ENCODE measurements around the gene BBIP1.

The BBIP1 gene

GRCh38 chr10:110861930-110862649, 56.9 kb downstream of the BBIP1 start:
- DNase-seq (ENCODE audit: low read depth) = no peak

- no peak for DNase-seq (ENCODE audit: low read depth)
Observed at GRCh38 chr10:110861476-110861875, 57.5 kb downstream of the BBIP1 start.

DNA sequence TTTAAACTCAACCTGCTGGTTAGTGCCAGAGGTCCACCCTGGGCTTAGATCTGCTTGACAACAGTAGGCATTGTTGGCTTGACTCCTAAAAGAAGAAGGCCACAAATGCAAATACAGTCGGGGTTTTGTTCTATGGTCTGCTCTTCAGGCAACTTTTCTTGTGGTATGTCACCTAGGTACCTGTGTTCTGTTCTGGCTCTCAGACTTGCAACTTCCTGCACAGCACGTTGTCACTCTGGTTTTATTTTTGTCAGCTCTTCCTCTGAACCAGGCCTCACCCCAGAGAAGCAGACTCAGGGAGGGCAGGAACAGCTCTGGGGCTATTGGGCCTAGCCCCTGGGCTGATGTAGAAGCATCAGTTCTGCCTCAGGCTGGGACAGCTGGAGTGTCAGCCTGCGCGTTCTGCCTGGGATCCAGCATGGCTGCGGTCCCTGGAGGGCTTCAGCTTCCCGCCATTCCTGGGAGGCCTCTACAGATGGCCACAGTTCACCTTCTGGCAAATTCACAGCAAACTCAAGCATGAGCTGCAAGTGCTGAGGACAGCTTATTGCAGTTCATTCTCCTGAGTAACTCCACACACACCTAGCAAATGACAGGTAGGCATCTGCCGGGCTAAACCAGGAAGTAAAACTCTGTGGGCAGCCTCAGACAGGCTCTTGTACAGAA, 58.3 kb downstream of the BBIP1 start:
- DNase-seq (ENCODE audit: low read depth) = no peak

GRCh38 chr10:110859973-110860376, 59.0 kb downstream of the BBIP1 start:
- DNase-seq (ENCODE audit: low read depth) = peak; percentile 90

DNA sequence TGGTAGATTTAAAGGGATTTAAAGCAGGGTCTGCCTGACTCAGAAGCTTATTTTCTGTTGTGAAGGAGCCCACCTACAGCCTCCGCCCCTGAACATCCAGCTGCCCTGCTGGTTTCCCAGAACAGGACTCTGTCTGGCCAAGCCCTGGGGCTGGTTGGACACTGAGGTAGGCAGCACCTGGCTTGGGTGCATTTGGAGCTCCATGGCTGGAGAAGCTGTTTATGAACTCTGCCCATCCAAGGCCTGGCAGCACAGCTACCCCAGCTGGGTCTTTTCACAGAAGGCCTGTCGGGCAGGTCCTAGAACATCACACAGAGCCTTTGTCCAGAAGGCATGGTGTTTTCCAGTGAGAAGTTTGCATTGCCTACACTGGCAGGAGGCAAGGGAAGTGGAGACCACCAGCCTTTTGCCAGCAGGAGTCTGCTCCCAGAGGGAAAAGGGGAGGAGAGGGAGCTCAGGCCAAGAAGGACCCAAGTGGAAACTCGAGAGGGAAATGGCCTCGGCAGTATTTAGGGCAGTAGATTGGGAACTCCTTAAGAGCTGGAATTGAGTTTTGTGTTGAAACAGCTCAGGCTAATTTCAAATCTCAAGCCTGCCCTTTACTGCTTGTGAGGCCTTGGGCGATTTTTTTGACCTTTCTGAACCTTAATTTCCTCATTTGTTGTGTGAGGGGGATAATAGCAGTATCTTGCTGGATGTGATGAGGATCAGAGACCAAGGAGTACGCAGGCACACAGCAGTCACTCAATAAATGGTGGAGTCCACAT, 59.6 kb downstream of the BBIP1 start:
- DNase-seq (ENCODE audit: low read depth) = no peak

DNA sequence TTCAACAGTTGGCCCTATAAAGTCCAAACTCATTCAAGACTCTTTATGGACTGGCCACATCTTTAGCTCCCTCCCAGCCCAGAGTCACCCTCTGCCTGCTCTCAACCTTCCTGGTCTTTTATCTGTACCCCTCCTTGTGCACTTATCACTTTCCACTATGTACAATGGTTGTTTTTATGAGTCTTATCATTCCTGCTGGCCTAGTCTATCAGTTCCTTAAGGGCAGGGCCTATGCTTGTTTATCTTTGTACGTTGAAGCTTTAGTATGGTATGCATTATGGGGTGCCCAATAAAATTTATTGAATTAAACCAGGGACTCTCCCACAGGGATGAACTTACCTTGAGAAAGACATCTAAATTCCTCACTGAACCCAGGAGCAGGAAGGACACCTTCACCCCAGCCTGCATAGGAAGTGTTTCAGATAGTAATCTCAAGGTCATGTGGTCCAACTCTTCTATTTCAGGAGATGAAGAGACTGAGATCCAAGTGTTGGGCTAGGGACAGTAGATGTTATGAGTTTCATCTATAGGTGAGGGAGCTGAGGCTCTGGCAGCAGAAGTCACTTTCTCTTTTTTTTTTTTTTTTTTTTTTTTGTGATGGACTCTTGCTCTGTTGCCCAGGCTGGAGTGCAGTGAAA, 60.6 kb downstream of the BBIP1 start:
- DNase-seq (ENCODE audit: low read depth) = no peak

- DNase-seq (ENCODE audit: low read depth) = no peak
Observed at GRCh38 chr10:110857265-110858171, 61.5 kb downstream of the BBIP1 start.

- DNase-seq (ENCODE audit: low read depth) = no peak
Observed at GRCh38 chr10:110853921-110854605, 64.9 kb downstream of the BBIP1 start.

- no peak for DNase-seq (ENCODE audit: low read depth)
Observed at GRCh38 chr10:110852947-110853346, 66.0 kb downstream of the BBIP1 start.

GRCh38 chr10:110852255-110852896, 66.6 kb downstream of the BBIP1 start:
- no peak for DNase-seq (ENCODE audit: low read depth)

GRCh38 chr10:110851020-110851612, 67.9 kb downstream of the BBIP1 start:
- no peak for DNase-seq (ENCODE audit: low read depth)

- no peak for DNase-seq (ENCODE audit: low read depth)
Observed at GRCh38 chr10:110850099-110850498, 68.9 kb downstream of the BBIP1 start.

Data from fibroblast of the conjunctiva (primary cell).